Renal pelvis (tissue), 4 donors: ENCODE results near the gene SPECC1L. TPM values are rescaled to one million over a fixed set of nuclear protein-coding genes. Genes with fewer than 3 reads are reported as not detected.

Experiments
- DNase-seq: peaks from one replicate; pipeline ENCODE4 v3.0.0-alpha.2; 2013
- polyA plus RNA-seq, 3 donors: library from polyadenylated mRNA; unstranded; fragments of 120-200 nt; gene quantifications; one replicate each; pipeline ENCODE4 v1.2.1, GENCODE V29; 2013; ENCODE audit not compliant: insufficient read length in 3 of 3

Gene SPECC1L
- polyA plus RNA-seq, 3 donors, result 47.4 to 51.0 (median 49.1) TPM

- DNase-seq, result no peak
Observed at GRCh38 chr22:24465975-24466374, 195.3 kb downstream of the SPECC1L start.

DNA sequence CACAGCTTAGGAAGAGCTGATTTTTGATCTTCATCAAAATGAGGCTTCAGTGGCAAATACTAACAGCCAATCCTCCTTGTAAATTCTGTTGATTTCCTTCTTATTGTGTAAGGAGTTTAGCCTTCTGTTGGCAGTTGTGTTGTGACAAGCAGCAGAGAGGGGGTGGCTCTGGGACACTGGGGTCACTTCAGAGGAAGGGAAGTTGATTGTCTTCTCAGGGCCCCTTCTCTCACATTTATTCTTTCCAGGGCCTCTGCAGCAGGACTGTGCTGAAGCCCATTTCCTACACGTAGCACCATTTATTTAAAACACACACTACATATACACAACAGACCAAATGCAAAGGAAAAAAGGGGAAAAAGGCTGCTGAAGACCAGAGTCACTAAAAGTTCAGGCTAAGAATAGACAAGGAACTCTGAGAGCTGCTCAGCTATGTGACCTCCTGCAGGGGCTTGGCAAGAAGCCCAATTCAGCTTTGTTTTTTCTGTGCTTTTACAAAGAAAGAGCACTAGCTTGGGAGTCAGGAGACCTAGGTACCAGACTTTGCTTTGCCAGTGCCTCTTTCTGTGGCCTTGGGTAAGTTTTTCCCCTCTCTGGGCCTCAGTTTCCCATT lies 196.2 kb downstream of the SPECC1L start:
- DNase-seq, result peak; percentile 70

DNA sequence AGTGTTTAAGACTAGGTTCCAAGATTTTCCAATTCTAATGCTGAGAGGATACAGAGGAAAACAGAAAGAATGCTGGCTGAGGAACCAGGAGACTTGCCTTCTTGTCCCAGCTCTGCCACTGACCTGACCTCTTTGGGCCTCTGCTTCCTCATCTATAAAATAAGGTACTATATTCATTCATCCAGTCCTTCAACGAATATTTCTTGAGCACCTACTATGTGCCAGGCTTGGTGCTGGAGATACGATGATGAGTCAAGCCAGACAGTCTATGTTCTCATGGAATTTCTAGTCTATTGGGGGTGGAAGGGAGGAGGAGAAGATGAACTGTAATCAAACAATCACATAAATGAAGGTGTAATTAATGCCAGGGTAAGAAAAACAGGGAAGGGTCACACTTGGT lies 196.7 kb downstream of the SPECC1L start:
- DNase-seq, result no peak

Other genes starting within 250 kb of the SPECC1L start
- 10 to 100 TPM; 16.8 to 24.3 (median 17.5) TPM for gene SUSD2, start 89.3 kb upstream of the SPECC1L start, polyA plus RNA-seq
- 10 to 100 TPM; 15.4 to 19.0 (median 17.7) TPM for gene GGT5, start 25.7 kb upstream of the SPECC1L start, polyA plus RNA-seq
- gene ADORA2A, start 156.8 kb downstream of the SPECC1L start, polyA plus RNA-seq, result 10 to 100 TPM in 1 of 3 donors, 1 to 10 TPM in 2; 8.8 to 10.3 (median 8.8) TPM
- 1 to 10 TPM in 1 of 3 donors, under 1 TPM in 2; 0.58 to 1.1 (median 0.84) TPM for gene UPB1, start 224.5 kb downstream of the SPECC1L start, polyA plus RNA-seq